Measurements from ENCODE around the gene LYZL4.
A peak's percentile ranks its signal among the peaks of the same experiment; 100 is the strongest.

The LYZL4 gene

DNA sequence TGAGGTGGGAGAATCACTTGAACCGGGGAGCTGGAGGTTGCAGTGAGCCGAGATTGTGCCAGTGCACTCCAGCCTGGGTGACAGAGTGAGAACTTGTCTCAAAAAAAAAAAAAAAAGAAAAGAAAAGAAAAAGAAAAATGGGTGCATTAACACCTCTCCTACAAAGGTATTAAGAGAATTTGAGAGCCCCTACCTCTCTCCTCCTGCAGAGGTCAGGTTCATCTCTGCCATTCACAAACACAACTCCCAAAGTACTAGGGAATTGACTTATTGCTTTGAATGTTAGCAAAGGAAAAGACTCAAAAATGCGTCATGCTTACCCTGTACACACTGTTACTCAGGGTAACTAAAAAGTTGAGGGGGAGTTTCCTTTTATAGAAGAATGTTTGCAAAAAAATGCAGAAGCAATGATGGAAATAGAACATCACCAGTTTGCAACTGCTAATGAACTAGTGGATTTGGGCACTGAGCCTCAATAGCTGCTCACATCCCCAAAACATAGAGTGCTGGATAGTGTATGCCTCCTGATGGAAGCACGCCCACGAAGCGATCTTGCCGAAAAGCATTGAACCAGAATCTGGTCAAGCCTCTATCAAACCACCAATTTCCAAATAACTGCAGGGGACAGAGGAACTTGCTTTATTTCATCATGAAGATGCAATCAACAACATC, 15.5 kb upstream of the LYZL4 start:
- DNase-seq, result no peak

DNA sequence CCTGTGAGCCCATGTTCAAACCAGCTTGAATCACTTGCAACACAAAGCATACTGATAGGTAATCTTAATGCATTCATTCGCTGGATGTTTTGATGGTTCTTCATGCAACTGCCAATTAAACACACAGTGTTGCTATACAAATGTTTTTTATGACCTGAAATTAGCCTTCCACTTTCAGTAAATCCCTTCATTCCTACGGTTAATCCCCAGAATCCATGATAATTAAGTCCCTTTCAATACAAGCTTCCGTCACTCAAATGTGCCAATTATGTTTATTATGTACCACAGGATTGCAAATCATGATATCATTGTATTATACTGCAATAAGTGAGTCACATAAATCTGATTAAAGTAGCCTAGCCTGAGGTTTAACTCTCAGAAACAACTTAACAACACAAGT, 14.5 kb upstream of the LYZL4 start:
- DNase-seq, result no peak

DNA sequence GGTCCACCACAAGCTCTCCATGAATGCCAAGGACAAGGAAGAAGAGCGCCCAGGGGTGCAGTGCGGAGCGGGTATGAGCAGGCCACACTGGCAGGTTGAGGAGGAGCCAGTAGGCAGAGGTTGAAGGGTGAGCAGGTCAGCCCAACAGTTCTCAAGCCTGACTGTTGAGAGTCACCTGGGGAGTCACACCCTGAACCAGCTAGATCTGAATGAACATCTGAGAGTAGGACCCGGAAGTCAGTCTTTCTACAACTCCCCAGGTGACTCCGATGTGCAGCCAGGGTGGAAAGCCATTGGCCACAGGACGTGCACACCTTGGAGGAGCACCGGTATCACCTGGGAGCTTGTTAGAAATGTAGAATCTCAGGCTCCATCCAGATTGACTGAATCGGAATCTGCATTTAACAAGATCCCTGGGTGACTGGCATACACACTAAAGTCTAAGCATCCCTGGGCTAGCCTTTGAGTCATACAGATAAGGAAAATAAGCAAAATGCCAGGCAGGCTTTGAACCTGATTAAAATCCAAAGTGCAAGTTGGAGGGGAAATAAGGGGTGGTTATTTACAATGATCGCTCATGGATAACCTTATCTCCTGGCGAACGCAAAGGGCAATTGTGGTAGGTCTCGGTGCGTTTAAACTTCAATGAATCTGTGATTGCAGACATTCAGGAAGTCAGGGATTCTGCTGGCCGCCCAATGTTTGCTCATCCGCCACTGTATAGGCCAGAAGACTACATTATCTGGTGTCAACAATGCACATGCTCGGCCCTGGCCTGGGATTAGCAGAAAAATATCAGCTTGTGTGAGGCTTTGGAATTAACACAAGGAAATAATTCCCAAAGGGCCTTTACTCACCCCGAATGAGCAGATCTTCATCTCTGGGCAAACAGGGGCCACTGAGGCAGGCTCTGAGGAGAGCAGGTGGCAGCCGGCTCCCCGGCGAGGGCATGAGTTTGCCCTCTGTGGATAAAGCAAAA, 11.7 kb upstream of the LYZL4 start:
- no peak for DNase-seq

DNA sequence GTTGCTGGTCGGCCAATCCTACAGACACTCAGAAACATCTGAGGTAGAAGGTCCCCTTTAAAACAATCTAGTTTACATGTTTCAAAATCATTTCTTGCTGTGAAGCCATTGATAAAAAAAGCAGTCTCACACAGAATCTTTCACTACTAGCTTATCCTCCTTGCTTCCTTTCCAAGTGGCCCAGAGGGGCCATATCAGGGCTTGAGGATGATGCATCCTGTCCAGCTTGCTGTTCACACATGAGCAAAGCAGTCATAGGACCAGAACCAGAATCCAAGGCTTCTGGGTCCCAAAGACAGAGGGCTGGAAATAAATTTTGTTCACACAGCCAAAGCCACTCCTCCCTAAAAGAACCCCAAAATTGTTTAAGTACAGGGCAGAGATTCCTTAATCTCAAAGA, 9.2 kb upstream of the LYZL4 start:
- DNase-seq, result no peak

DNA sequence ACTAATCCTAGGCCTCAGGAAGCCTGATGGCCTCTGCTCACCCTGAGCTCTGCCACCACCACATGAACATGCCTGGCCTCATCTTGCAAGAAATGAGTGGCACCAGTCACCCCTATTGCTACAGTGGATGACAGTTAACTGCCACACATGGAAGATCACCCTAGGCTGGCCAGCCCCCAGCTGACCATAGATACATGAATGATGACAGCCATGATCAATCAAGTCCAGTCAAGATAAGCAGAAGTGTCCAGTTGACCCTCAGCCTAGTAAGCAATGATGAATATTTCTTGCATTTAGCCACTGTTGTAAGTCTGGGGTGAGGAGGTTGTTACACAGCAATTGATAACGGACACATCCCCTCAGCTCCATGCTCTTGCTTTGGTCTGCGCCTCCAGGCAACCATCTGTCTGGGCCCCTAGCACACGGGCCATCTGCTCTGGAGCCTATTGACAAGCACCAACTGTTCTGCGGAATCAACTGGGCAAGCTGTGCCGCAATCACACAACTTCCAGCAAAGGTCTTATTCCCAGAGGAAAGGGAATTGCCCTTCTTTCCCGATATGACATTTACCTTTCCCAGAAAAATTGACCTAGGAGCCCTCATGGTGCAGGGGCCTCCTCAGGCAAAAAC, 2.2 kb upstream of the LYZL4 start:
- DNase-seq, result no peak

DNA sequence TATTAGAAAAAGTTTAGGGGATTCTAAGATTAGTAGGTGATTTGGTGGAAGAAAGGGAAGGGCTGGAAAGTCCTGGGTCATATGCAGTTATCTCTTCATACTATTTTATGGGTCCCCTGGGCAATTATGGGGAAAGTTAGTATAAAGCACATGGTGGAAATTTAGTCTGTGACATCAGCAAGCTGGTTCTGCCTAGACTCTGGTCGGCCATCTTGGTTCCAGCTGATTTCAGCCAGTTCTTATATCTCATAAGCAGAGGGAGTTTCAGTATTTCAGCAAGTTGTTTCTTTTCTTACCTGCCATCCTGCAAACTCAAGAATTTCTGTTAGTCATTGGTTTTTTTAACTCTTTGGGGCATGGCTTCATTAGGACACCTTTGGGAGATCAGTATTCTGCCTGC, 1.0 kb upstream of the LYZL4 start:
- DNase-seq, result no peak

DNA sequence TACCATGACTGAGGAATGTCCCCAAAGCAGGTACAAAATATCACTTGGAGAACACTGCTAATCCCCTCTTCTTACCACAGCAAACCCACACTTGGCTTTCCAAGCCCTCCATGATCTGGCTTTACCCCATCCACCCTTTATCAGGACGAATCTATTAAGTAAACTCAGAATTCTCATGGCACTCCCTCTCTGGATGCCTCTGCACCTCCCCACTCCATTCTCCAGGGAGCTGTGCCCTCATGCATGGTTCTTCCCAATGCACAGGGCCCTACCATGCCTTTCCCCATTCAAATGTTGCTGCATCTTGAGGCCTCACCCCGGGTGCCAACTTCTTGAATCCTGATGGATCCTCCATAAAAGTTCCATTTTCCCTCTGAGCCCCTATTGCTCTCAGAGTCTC, 2.3 kb downstream of the LYZL4 start:
- DNase-seq, result no peak

DNA sequence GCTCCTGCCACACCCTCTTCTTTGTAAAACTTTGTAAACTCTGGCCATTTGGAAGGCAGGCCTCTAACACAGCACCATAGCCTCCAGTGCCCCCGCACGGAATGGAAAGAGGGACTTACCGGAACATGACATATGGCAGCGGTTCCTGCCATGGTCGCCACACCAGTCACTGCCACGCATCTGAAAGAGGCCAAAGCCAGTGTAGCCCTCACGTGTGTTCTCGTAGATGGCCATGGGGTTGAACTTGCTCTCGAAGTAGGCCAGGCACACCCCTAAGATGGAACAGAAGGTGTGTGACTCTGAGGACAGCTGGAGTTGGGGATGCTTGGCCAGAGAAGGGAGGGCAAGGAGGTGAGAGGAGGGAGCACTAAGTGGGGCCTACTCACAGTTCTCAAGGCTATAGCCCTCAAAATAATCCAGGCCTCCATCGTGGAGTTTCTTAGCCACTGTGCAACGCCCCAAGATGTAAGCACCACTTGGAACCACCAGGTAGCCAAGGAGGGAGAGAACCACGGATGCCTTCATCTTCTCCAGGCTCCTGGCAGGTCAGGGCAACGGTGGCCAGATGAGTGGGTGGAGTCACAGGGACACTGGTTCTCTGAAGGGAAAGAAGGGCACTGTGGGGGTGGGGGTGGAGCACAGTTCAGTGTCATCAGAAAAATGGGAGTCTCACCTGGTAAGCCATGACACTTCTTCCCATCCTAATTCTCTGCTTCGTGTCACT, 3.5 kb downstream of the LYZL4 start:
- no peak for DNase-seq

DNA sequence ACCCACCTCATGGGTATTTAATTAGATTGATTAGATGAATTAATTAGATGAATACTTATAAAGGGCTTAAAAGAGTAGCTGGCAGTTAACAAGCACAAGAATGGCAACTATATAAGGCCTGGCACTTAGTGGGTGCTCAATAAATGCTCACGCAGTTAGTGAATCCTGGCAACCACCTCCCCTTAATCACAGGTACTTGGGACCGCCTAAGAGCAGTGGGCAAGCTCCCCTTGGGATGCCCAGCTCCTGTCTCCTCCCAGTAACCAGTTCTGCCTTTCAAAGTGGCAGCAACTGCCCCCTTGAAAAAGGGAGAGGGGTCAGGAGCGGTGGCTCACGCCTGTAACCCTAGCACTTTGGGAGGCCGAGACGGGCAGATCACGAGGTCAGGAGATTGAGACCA, 4.6 kb downstream of the LYZL4 start:
- DNase-seq, result no peak

DNA sequence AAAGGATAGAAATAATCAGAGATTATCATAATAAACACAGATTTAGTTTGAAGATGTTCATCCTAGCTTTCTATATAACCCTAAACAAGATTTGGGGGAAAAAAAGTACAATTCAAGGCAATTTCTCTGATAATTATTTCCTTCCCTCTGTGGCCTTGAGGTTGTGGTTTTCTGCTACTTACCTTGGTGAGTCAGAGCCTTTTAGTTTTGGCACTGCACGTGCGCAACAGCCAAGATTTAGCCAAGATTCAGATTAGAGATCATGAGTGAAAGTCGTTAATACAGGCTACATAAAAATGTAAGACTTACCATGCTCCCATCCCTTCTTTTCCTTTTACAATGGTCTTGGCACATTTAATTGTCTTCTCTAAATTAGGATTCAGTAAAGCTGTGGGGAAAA, 6.7 kb downstream of the LYZL4 start:
- DNase-seq, result no peak

DNA sequence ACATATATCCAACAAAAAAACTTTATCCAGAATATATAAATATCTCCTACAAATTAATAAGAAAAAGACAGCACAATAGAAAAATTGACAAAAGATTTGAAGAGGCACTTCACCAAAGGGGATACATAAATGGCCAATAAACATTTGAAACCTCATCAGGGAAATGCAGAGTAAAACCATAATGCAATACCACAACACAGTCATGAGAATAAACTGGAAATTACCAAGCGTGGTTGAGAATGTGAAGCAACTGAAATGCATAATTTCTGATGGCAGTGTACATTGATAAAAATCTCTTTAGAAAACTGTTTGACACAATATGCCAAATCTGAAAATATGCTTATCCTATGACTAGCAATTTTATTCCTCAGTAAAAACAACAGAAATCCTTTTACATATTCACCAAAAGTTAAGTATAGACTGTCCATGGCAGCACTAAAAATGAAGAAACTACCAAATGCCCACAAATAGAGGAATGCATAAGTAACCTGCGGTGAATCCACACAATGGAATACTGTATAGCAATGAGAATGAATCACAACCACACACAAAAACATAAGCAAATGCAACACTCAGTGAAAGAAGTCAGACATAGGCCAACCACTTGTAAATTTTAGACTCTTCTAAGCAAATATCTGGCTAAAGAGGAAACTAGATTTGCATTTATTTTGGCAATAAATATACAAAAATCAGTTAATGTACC, 7.9 kb downstream of the LYZL4 start:
- no peak for DNase-seq

DNA sequence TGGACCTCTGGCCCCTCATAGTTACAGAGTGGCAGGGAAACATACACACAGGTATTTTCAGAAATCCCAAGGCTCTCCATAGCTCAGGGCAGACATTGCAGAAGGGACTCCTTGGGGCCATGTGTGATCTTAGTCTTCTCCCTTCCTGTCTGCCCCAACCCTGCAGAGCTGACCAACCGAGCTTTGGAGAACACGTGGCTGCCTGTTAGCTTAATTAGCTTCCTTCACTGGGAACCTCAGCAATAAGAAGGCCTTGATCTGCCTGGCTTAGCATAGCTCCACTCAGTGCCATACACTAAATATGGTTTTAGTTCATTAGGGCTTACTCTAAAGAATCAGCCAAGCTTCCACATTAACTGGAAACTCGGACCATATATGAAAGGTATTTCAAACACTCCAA, 12.3 kb downstream of the LYZL4 start:
- DNase-seq, result no peak

DNA sequence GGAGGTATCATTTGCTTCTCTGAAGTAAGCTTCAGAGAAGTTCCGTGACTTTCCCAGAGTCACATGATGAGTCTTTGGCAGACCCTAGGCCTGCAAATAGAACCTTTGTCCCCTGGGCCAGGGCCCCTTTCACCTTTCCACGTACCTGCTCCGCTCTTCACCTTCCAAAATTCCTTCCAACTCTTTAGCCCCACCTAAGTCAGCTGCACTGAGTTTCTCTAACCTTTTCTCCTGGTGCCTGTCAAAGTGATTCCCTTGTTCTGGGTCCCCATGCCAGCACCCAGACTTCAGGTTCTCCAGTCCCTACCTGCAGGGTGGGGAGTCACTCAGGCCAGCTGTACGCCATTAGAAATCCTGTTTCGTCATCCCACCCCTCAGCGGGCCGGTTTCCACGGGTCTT, 12.8 kb downstream of the LYZL4 start:
- DNase-seq, result no peak

DNA sequence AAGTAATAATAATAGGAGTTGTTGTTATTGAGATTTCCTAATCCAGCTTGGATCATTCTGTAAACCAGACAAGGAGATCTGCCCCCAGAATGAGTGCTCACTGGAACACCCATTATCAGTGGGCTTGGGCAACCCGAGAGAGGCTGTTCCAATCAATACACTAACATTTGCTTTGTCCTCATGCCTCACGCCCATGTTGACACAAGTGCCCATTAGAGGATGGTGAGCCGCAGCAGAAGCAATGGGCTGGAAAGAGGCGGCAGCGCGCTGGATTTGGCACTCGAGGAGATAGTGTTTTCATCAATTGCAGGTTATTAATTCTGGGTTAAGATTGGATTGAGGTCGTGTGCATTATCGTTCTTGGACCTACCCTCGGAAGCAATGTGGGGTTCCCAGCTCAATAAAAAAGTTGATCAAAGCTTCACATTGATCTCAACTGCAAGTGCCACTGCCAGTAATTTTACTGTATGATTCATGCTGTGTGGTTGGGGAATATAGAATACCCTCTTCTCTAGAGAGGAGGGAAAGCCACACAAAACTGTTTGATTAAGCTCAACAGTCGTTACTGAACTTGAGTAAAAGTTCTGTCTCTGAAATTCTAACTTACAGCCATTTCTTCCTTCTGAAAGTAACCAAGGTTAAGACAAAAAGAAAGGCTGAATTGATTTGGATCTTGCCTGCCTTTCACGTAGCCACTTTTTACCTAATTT, 15.7 kb downstream of the LYZL4 start:
- DNase-seq, result peak; percentile 46

DNA sequence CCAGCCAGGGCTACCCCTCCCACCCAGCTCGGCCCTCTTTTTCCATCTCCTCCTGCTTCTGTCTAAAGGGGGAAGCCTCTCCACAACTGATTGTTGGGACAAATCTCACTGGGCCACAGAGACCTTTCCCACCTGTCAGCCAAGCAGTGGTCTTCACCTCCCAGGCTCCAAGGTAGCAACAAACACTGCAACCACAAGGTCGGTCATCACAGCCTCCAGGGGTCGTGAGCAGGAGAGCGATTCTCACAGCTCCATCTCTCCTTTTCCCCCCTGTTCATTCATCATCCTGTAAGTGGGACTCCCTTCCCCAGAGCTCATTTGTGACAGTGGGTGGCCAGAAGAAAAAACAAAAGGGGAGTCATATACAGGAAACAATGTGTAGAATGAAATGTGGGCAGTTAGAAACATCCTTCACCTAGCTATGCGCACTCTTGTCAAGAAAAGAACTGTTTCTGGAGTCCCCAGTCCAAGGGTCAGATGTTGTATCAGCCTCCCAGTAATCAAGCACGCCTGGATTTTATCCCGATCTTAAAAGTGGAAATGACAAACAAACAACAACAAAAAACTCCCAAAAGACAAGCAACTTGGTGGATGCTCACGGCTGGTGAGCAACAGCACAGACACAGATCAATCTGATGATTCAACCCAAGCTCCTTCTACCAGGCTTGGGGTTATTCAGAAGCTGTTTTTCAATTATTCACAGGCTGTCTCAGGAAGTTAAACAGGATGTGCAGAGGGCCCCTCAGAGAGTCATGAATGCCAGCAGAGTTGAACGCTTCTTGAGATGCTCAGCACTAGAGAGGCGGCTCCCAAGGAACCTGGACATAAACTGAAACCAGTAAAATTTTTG, 22.4 kb downstream of the LYZL4 start:
- DNase-seq, result no peak

DNA sequence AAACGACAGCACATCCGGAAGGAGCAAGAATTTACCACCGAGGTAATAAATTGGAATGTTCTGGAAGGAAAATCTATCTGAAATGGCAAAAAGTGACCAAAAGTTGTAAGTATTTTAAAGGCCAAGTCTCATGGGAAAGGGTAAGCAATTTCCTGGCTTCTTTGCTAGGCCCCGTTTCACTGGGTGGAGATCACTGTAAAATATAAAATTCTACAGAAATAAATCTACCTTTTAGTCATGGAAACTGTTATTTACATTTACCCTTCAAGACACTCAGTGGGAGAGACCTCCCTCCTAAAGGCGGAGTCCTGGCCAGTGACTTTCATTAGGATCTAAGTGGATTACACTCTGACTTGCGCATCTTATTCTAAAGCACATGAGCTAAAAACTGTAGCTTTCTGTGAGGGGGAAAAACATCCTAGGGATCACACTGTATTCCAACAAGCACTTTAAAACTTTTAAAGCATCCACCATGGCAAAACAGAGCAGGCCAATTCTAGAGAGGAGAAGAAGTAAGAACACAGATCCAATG, 28.8 kb downstream of the LYZL4 start:
- DNase-seq, result no peak

DNA sequence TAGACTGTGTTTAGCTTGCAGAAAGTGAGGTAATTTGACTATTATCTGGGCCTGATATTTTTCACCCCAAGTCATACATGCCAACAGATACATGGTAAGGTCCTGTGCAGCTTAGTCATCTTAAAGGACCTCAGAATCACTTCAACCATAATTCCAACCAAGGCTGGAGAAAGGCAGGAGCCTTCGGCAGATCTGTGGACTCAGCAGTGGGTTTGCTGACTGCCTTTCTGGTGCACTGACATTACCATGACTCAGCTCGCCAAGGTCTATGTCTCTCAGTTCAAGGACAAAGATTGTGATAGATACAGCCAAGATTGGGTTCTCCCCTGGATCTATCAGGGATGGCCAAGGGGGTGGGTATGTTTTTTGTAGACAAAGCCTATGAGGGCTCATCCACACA, 32.7 kb downstream of the LYZL4 start:
- DNase-seq, result no peak

DNA sequence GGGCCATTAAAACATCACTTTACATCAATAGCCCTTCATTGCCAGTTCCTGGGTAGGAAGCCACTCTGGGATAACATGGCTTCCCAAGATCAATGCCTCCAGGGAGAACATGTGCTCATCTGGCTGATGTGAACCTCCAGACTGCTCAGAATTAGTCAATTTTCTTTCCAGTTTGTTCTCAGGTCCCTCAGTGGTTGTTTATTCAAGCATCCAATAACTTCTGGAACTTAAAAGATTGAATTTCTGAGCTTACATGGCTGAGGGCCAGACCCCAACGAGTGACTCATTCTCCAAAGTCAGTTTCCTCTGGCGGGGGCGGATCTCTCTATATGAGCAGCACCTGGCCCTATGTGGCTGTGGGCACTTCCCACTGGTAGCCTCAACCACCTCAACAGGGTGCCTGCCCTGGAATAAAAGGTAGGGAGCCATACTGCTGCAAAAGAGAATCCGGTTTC, 34.0 kb downstream of the LYZL4 start:
- DNase-seq, result no peak

DNA sequence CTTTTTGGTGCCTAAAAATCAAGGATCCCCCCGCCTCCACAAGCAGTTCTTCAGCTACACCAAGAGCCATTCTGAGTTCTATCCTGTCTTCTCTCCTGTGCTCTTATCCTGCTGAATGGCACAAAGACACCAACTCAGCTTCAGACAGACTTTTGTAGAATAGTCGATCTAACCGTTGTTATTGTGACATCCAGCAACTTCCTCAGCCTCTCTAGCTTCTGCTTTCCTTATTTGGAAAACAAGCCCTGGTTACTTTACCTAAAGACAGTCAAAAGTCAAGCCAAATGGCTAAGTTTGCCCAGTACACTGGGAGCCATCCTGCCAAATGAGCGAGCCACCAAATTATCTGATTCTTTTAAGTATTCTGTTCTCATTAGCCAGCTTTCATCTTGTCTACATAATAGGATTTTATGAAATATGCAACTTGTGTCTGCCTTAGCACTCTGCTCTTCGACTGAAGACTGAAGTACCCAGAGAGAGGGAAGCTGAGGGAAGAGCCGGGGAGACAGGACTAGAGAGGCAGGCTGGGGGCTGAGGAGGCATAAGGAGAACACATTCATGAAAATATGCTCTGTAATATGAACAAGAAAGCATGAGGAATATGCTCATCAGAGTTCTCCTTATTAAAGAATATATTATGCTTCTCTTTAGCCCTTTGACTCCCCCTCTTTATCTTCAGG, 35.1 kb downstream of the LYZL4 start:
- DNase-seq, result no peak

DNA sequence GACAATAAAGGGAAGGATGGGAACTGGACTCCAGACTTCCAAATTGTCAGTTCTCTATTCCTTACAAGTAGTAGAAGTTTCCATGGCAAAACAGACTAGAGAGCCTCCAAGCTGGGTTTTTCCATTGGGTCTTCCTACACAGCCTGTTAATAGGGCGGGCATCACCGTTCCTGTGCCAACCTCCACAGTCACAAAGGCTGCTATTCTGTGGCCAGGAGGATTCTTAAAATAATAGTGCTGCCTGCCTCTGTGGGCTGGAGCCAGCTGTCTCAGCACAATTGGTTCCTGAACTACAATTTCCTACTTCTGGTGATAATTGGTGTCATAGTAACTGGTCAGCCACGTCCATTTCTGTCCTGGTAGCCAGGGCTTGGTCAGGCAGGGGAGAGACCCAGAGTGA, 38.6 kb downstream of the LYZL4 start:
- DNase-seq, result no peak
